Liver (tissue), 9 donors: ENCODE results near the gene OSTN. TPM values are rescaled to one million over a fixed set of nuclear protein-coding genes. Genes with fewer than 3 reads are reported as not detected.

Source experiments
- DNase-seq: peaks from one replicate; pipeline ENCODE4 v3.0.0-alpha.2; 2017; ENCODE audit warnings: low spot score
- H3K27ac ChIP-seq, 2 donors: one replicate each; pipeline ENCODE4 v1.7.0; 2013; ENCODE audit warnings: inconsistent platforms in 2 of 2, low read length in 2 of 2, control low read depth in 1 of 2, low read depth in 1 of 2, mild to moderate bottlenecking in 1 of 2
- H3K27me3 ChIP-seq, 4 donors: one replicate each; pipeline versions ENCODE4 v1.6.1 to v1.7.0; 2013; ENCODE audit warnings: low read length in 3 of 4, inconsistent platforms in 1 of 4, mild to moderate bottlenecking in 1 of 4, moderate library complexity in 1 of 4; ENCODE audit not compliant: control insufficient read depth in 4 of 4, insufficient read depth in 4 of 4
- H3K36me3 ChIP-seq, 4 donors: one replicate each; pipeline versions ENCODE4 v1.6.1 to v1.7.0; 2013; ENCODE audit warnings: low read length in 3 of 4, mild to moderate bottlenecking in 3 of 4, low read depth in 1 of 4, moderate library complexity in 1 of 4; ENCODE audit not compliant: control insufficient read depth in 4 of 4, insufficient read depth in 3 of 4
- H3K4me1 ChIP-seq, 4 donors: one replicate each; pipeline versions ENCODE4 v1.6.1 to v1.7.0; 2013; ENCODE audit warnings: low read length in 3 of 4, mild to moderate bottlenecking in 3 of 4, moderate library complexity in 1 of 4; ENCODE audit not compliant: control insufficient read depth in 4 of 4, insufficient read depth in 4 of 4
- H3K4me3 ChIP-seq, 3 donors: one replicate each; pipeline versions ENCODE4 v1.6.1 to v1.7.0; 2013; ENCODE audit warnings: low read length in 3 of 3, control low read depth in 1 of 3, low read depth in 1 of 3, mild to moderate bottlenecking in 1 of 3
- H3K9ac ChIP-seq, 2 donors: one replicate each; pipeline ENCODE4 v1.7.0; 2013; ENCODE audit warnings: low read length in 2 of 2, mild to moderate bottlenecking in 2 of 2, moderate library complexity in 2 of 2, control low read depth in 1 of 2, low read depth in 1 of 2
- H3K9me3 ChIP-seq, 4 donors: one replicate each; pipeline versions ENCODE4 v1.6.1 to v1.7.0; 2013; ENCODE audit warnings: low read length in 3 of 4; ENCODE audit not compliant: control insufficient read depth in 4 of 4
- ATF3 ChIP-seq: IDR thresholded peaks from 2 replicates; pipeline ENCODE4 v1.6.1; 2016; ENCODE audit warnings: antibody characterized with exemption
- CTCF ChIP-seq: fragments of 150-350 bp; IDR thresholded peaks from 2 replicates; pipeline ENCODE4 v1.5.1; 2017; ENCODE audit warnings: improper control_type of control experiment, low read depth, low read length; ENCODE audit not compliant: missing input control
- EGR1 ChIP-seq, 2 donors: IDR thresholded peaks; 2 replicates each; pipeline ENCODE4 v1.6.1; 2016 to 2018; ENCODE audit warnings: antibody characterized with exemption in 2 of 2, low read depth in 2 of 2
- FOXA1 ChIP-seq: IDR thresholded peaks from 2 replicates; pipeline ENCODE4 v1.6.1; 2016; ENCODE audit warnings: antibody characterized with exemption
- FOXA2 ChIP-seq: IDR thresholded peaks from 2 replicates; pipeline ENCODE4 v1.6.1; 2016; ENCODE audit warnings: antibody characterized with exemption
- GABPA ChIP-seq, 2 donors: IDR thresholded peaks in 1 of 2; conservative IDR thresholded peaks in 1 of 2; 2 replicates each; pipeline ENCODE4 v1.6.1; 2016; ENCODE audit warnings: antibody characterized with exemption in 2 of 2, mild to moderate bottlenecking in 1 of 2, moderate library complexity in 1 of 2
- HNF4A ChIP-seq, 2 donors: conservative IDR thresholded peaks; 2 replicates each; pipeline ENCODE4 v1.6.1; 2016; ENCODE audit warnings: antibody characterized with exemption in 2 of 2, mild to moderate bottlenecking in 2 of 2
- HNF4G ChIP-seq: IDR thresholded peaks from 2 replicates; pipeline ENCODE4 v1.6.1; 2016; ENCODE audit warnings: antibody characterized with exemption
- JUND ChIP-seq, 2 donors: IDR thresholded peaks; 2 replicates each; pipeline ENCODE4 v1.6.1; 2016; ENCODE audit warnings: antibody characterized with exemption in 2 of 2
- MAX ChIP-seq: IDR thresholded peaks from 2 replicates; pipeline ENCODE4 v1.6.1; 2016; ENCODE audit warnings: antibody characterized with exemption
- NR2F2 ChIP-seq: IDR thresholded peaks from 2 replicates; pipeline ENCODE4 v1.6.1; 2016; ENCODE audit warnings: antibody characterized with exemption
- RAD21 ChIP-seq, 2 donors: IDR thresholded peaks; 2 replicates each; pipeline ENCODE4 v1.6.1; 2016; ENCODE audit warnings: antibody characterized with exemption in 2 of 2, mild to moderate bottlenecking in 2 of 2
- RXRA ChIP-seq, 2 donors: IDR thresholded peaks; 2 replicates each; pipeline ENCODE4 v1.6.1; 2017 to 2018; ENCODE audit warnings: antibody characterized with exemption in 2 of 2, mild to moderate bottlenecking in 1 of 2
- SP1 ChIP-seq: IDR thresholded peaks from 2 replicates; pipeline ENCODE4 v1.6.1; 2018; ENCODE audit warnings: antibody characterized with exemption, mild to moderate bottlenecking
- TAF1 ChIP-seq: conservative IDR thresholded peaks from 2 replicates; pipeline ENCODE4 v1.6.1; 2016; ENCODE audit warnings: antibody characterized with exemption, mild to moderate bottlenecking
- YY1 ChIP-seq: IDR thresholded peaks from 2 replicates; pipeline ENCODE4 v1.6.1; 2016; ENCODE audit warnings: antibody characterized with exemption, mild to moderate bottlenecking
- ZBTB33 ChIP-seq: IDR thresholded peaks from 2 replicates; pipeline ENCODE4 v1.6.1; 2016; ENCODE audit warnings: antibody characterized with exemption
- WGBS: extraction: QIAGEN DNeasy Blood & Tissue Kit; methylation state at CpG from one replicate; pipeline ENCODE4 v1.1.7; 2013; 5-methylcytosine and 5-hydroxymethylcytosine counted together
- polyA plus RNA-seq, 2 donors: library from polyadenylated mRNA; stranded (reverse) in 1 of 2; unstranded in 1 of 2; fragments of 200-250 nt in 1 of 2; fragments of >200 nt in 1 of 2; fragmentation: Nextera tagmentation in 1 of 2; extraction: Ambion mirVana in 1 of 2; gene quantifications; one replicate each; pipeline versions ENCODE4 v1.2.1 to v1.2.3, GENCODE V29; 2013 to 2015
- total RNA-seq, 2 donors: library from RNA; depleted of rRNA; stranded (reverse); fragments of >200 nt; gene quantifications; one replicate each; pipeline ENCODE4 v1.2.3, GENCODE V29; 2014
- donor health status: healthy.
- donor health status: healthy.
- donor health status: healthy.
- donor health status: healthy.
- donor health status: healthy.

The OSTN gene
- total and polyA plus RNA-seq, 4 donors, result not detected

- TF ChIP-seq CTCF (no peak), ATF3 (no peak)
Observed at GRCh38 chr3:191169566-191169965, 29.5 kb upstream of the OSTN start (continued).

GRCh38 chr3:191170097-191170496, 28.9 kb upstream of the OSTN start:
- H3K9me3 ChIP-seq, result no peaks in the 10 kb centered on the region
- H3K4me1 ChIP-seq, result no peaks in the 10 kb centered on the region
- H3K36me3 ChIP-seq, result no peaks in the 10 kb centered on the region
- 93% methylated on average over 2 of the region's 2 CpGs for WGBS
- no peak overlapping the region for H3K9ac ChIP-seq
- H3K27me3 ChIP-seq, result peaks cover 0 to 3% (median 0%) of the 10 kb centered on the region in 4 donors
- no peak overlapping the region for H3K27ac ChIP-seq
- no peak for TF ChIP-seq HNF4A (conservative IDR thresholded peaks at IDR 0.05)
- no peak for TF ChIP-seq RXRA (IDR thresholded peaks at IDR 0.05)
- TF ChIP-seq ZBTB33, result no peak
- no peak for TF ChIP-seq RAD21 (IDR thresholded peaks at IDR 0.05)
- TF ChIP-seq FOXA1, result no peak
- TF ChIP-seq GABPA (IDR thresholded peaks at IDR 0.05 in 1 of 2, conservative IDR thresholded peaks at IDR 0.05 in 1 of 2), result no peak
- TF ChIP-seq HNF4G, result no peak
- TF ChIP-seq NR2F2, result no peak
- no peak for TF ChIP-seq EGR1 (IDR thresholded peaks at IDR 0.05; ENCODE audit: low read depth in 2 of 2)
- TF ChIP-seq CTCF, result no peak
- TF ChIP-seq ATF3, result no peak
- TF ChIP-seq SP1, result no peak
- no peak for TF ChIP-seq YY1
- DNase-seq, result no peak
- H3K4me3 ChIP-seq, result no peak overlapping the region

GRCh38 chr3:191175102-191175501, 23.9 kb upstream of the OSTN start:
- Histone ChIP-seq H3K9me3 (no peaks in the 10 kb centered on the region), H3K9ac (no peak overlapping the region), H3K27me3 (peaks cover 0 to 3% (median 0%) of the 10 kb centered on the region in 4 donors), H3K4me1 (no peaks in the 10 kb centered on the region), H3K36me3 (no peaks in the 10 kb centered on the region), H3K4me3 (no peak overlapping the region), H3K27ac (no peak overlapping the region)
- WGBS, result 90% methylated on average over 3 of the region's 3 CpGs
- TF ChIP-seq FOXA2 (no peak), TAF1 (no peak), MAX (no peak), JUND (IDR thresholded peaks at IDR 0.05) (no peak), GABPA (IDR thresholded peaks at IDR 0.05 in 1 of 2, conservative IDR thresholded peaks at IDR 0.05 in 1 of 2) (no peak), HNF4A (conservative IDR thresholded peaks at IDR 0.05) (no peak), CTCF (no peak), ZBTB33 (no peak), FOXA1 (no peak), EGR1 (IDR thresholded peaks at IDR 0.05; ENCODE audit: low read depth in 2 of 2) (no peak), YY1 (no peak), NR2F2 (no peak), RAD21 (IDR thresholded peaks at IDR 0.05) (no peak), RXRA (IDR thresholded peaks at IDR 0.05) (no peak), HNF4G (no peak)
- DNase-seq, result no peak
